Tibial nerve (tissue), 4 donors: ENCODE measurements around the gene HES5. TPM values are rescaled to one million over a fixed set of nuclear protein-coding genes. Genes with fewer than 3 reads are reported as not detected.

Experiments used
- DNase-seq, 2 donors: peaks; one replicate each; pipeline ENCODE4 v3.0.0-alpha.2; 2019; ENCODE audit warnings: low spot score in 2 of 2
- H3K27ac ChIP-seq, 4 donors: fragments of 200-600 bp; sonication (generic) in 3 of 4; one replicate each; pipeline ENCODE4 v1.5.1; 2017 to 2019; ENCODE audit warnings: mild to moderate bottlenecking in 1 of 4
- H3K27me3 ChIP-seq, 2 donors: fragments of 200-600 bp; sonication (generic) in 1 of 2; one replicate each; pipeline versions ENCODE4 v1.5.1 to v1.6.0; 2017 to 2019
- H3K36me3 ChIP-seq, 3 donors: fragments of 200-600 bp; sonication (generic); one replicate each; pipeline ENCODE4 v1.5.1; 2018 to 2019
- H3K4me1 ChIP-seq, 4 donors: fragments of 200-600 bp; sonication (generic) in 3 of 4; one replicate each; pipeline ENCODE4 v1.5.1; 2017 to 2019
- H3K4me3 ChIP-seq, 4 donors: fragments of 200-600 bp; sonication (generic) in 3 of 4; one replicate each; pipeline ENCODE4 v1.5.1; 2017 to 2019; ENCODE audit warnings: mild to moderate bottlenecking in 1 of 4, moderate library complexity in 1 of 4
- H3K9me3 ChIP-seq, 4 donors: fragments of 200-600 bp; sonication (generic) in 3 of 4; one replicate each; pipeline ENCODE4 v1.5.1; 2017 to 2019
- CTCF ChIP-seq, 5 experiments: fragments of 200-600 bp in 3 of 5; fragments of 450-650 bp in 2 of 5; sonication (generic) in 3 of 5; IDR thresholded peaks; one replicate each; pipeline ENCODE4 v1.5.1; 2016 to 2019; ENCODE audit warnings: antibody characterized with exemption in 5 of 5, mild to moderate bottlenecking in 3 of 5, moderate library complexity in 2 of 5
- EP300 ChIP-seq, 2 donors: sonication (generic); formaldehyde crosslinking; IDR thresholded peaks; one replicate each; pipeline ENCODE4 v1.6.1; 2017; ENCODE audit warnings: antibody characterized with exemption in 2 of 2, mild to moderate bottlenecking in 1 of 2
- POLR2A ChIP-seq, 2 donors: fragments of 450-650 bp; IDR thresholded peaks; one replicate each; pipeline ENCODE4 v1.6.1; 2017; ENCODE audit warnings: antibody characterized with exemption in 2 of 2, mild to moderate bottlenecking in 2 of 2, moderate library complexity in 2 of 2
- WGBS, 2 donors: methylation state at CpG; one replicate each; pipeline ENCODE4 v1.1.5; 2018; 5-methylcytosine and 5-hydroxymethylcytosine counted together
- total RNA-seq, 4 donors: library from RNA; depleted of rRNA; stranded (reverse); fragments of >200 nt; gene quantifications; one replicate each; pipeline ENCODE4 v1.1.0, GENCODE V29; 2016

HES5 gene
- total RNA-seq, 4 donors from 2014 or later, result 0.87 TPM; not detected in 3

GRCh38 chr1:2567083-2567679, 37.1 kb upstream of the HES5 start:
- Histone ChIP-seq H3K36me3 (peaks cover 0 to 20% (median 0%) of the 10 kb centered on the region in 3 donors), H3K4me1 (no peaks in the 10 kb centered on the region), H3K27ac (no peak overlapping the region), H3K9me3 (no peaks in the 10 kb centered on the region), H3K4me3 (no peak overlapping the region), H3K27me3 (peaks cover 0 to 19% of the 10 kb centered on the region in 2 donors)
- TF ChIP-seq POLR2A (IDR thresholded peaks at IDR 0.05), result no peak
- TF ChIP-seq CTCF (IDR thresholded peaks at IDR 0.05), result no peak
- TF ChIP-seq EP300 (IDR thresholded peaks at IDR 0.05), result no peak
- DNase-seq, result no peak
- 91 to 93% methylated on average over 9 to 15 of the region's 16 CpGs for WGBS, 2 donors

- Histone ChIP-seq H3K4me3 (no peak overlapping the region), H3K36me3 (peaks cover 0 to 28% (median 0%) of the 10 kb centered on the region in 3 donors), H3K9me3 (no peaks in the 10 kb centered on the region), H3K27ac (no peak overlapping the region), H3K27me3 (peaks cover 0 to 19% of the 10 kb centered on the region in 2 donors), H3K4me1 (no peaks in the 10 kb centered on the region)
- DNase-seq, result no peak
- no peak for TF ChIP-seq POLR2A (IDR thresholded peaks at IDR 0.05)
- no peak for TF ChIP-seq CTCF (IDR thresholded peaks at IDR 0.05)
- TF ChIP-seq EP300 (IDR thresholded peaks at IDR 0.05), result no peak
- 73 to 80% methylated on average over 34 of the region's 34 CpGs for WGBS, 2 donors
Measured at GRCh38 chr1:2566101-2567045, 36.3 kb upstream of the HES5 start.

GRCh38 chr1:2564815-2565374, 34.8 kb upstream of the HES5 start:
- 62 to 64% methylated on average over 9 to 14 of the region's 14 CpGs for WGBS, 2 donors
- H3K36me3 ChIP-seq, result peaks cover 0 to 42% (median 3%) of the 10 kb centered on the region in 3 donors

GRCh38 chr1:2564006-2564814, 34.1 kb upstream of the HES5 start:
- no peak overlapping the region for H3K4me3 ChIP-seq
- peaks cover 0 to 4% (median 0%) of the 10 kb centered on the region in 4 donors for H3K4me1 ChIP-seq
- no peaks in the 10 kb centered on the region for H3K9me3 ChIP-seq
- WGBS, 2 donors, result 77 to 83% methylated on average over 16 to 20 of the region's 20 CpGs
- TF ChIP-seq EP300 (IDR thresholded peaks at IDR 0.05) (no peak), POLR2A (IDR thresholded peaks at IDR 0.05) (no peak), CTCF (IDR thresholded peaks at IDR 0.05) (no peak)
- H3K27ac ChIP-seq, result no peak overlapping the region
- H3K27me3 ChIP-seq, result peaks cover 0 to 10% of the 10 kb centered on the region in 2 donors
- H3K36me3 ChIP-seq, result peaks cover 0 to 49% (median 3%) of the 10 kb centered on the region in 3 donors
- no peak for DNase-seq

More at GRCh38 chr1:2564815-2565374, 34.8 kb upstream of the HES5 start:
- TF ChIP-seq POLR2A (IDR thresholded peaks at IDR 0.05), result no peak
- TF ChIP-seq EP300 (IDR thresholded peaks at IDR 0.05), result no peak
- no peak for TF ChIP-seq CTCF (IDR thresholded peaks at IDR 0.05)
- Histone ChIP-seq H3K27me3 (peaks cover 0 to 10% of the 10 kb centered on the region in 2 donors), H3K4me3 (no peak overlapping the region), H3K9me3 (no peaks in the 10 kb centered on the region), H3K27ac (no peak overlapping the region), H3K4me1 (peaks cover 0 to 4% (median 0%) of the 10 kb centered on the region in 4 donors)
- no peak for DNase-seq
